GM12878 (cell line): ENCODE measurements around the gene TAS2R38. TPM values are rescaled to one million over a fixed set of nuclear protein-coding genes. Genes with fewer than 3 reads are reported as not detected.

ENCODE experiments used
- ATF2 ChIP-seq: IDR thresholded peaks from 2 replicates; pipeline ENCODE4 v1.6.1; 2012; ENCODE audit warnings: low read length, inconsistent platforms
- MTA2 ChIP-seq: fragments of 450-650 bp; IDR thresholded peaks from 2 replicates; pipeline ENCODE4 v1.6.1; 2016; ENCODE audit warnings: low read depth, mild to moderate bottlenecking, moderate library complexity
- NBN ChIP-seq: fragments of 450-650 bp; IDR thresholded peaks from 2 replicates; pipeline ENCODE4 v1.6.1; 2016
- polyA plus RNA-seq, 11 experiments: library from polyadenylated mRNA; depleted of rRNA in 4 of 11; unstranded in 6 of 11; stranded (reverse) in 5 of 11; fragments of >200 nt; fragmentation: Nextera tagmentation in 4 of 11; fragmentation: Illumina TruSeq in 1 of 11; extraction: Ambion mirVana in 4 of 11; extraction: Trizol in 1 of 11; gene quantifications; 1 replicate in 1 of 11; 2 replicates in 10 of 11; pipeline versions ENCODE4 v1.2.1 to v1.2.3, GENCODE V29; 2011 to 2016; ENCODE audit warnings: inconsistent platforms in 2 of 11, missing spikeins in 2 of 11, low read depth in 1 of 11
- total RNA-seq, 4 experiments: library from RNA; depleted of rRNA in 3 of 4; stranded (reverse); fragments of >200 nt in 3 of 4; fragmentation: Illumina TruSeq in 1 of 4; extraction: Trizol in 1 of 4; gene quantifications; 2 replicates each; pipeline versions ENCODE4 v1.2.1 to v1.2.3, GENCODE V29; 2013 to 2021

Gene TAS2R38
- total and polyA plus RNA-seq, 10 of the 15 experiments (the other 5 are each of a cell fraction or from before 2014, with no cell fraction given) = not detected

GRCh38 chr7:141928146-141928844 is 45.3 kb downstream of the TAS2R38 start (continued):
- TF ChIP-seq ATF2 = no peak
- TF ChIP-seq MTA2 = no peak
- TF ChIP-seq NBN = no peak

Other genes starting within 250 kb of the TAS2R38 start
Only the 7 nearest of the 9 such genes appear.
- gene TAS2R4, start 197.1 kb downstream of the TAS2R38 start, total RNA-seq (2014; rRNA removed) = 0.33 and 0.40 TPM in 2 replicates
- 0.67 and 0.83 TPM in 2 replicates for gene TAS2R4, start 197.1 kb downstream of the TAS2R38 start, total RNA-seq (2014; rRNA removed; fragmentation: Illumina TruSeq; extraction: Trizol)
- gene TAS2R4, start 197.1 kb downstream of the TAS2R38 start, total RNA-seq (2021) = 0.33 and 0.35 TPM in 2 replicates
- gene TAS2R4, start 197.1 kb downstream of the TAS2R38 start, polyA plus RNA-seq (2011; rRNA removed) = 0.90 and 1.7 TPM in 2 replicates
- 0.43 and 0.47 TPM in 2 replicates for gene TAS2R4, start 197.1 kb downstream of the TAS2R38 start, polyA plus RNA-seq (2014; fragmentation: Illumina TruSeq; extraction: Trizol)
- under 1 TPM in 1 of 2 experiments, not detected in 1; 0.04 TPM for gene TAS2R4, start 197.1 kb downstream of the TAS2R38 start, polyA plus RNA-seq (2014; fragmentation: Nextera tagmentation; extraction: Ambion mirVana)
- gene TAS2R4, start 197.1 kb downstream of the TAS2R38 start, polyA plus RNA-seq (2014; rRNA removed) = 0.40 and 0.42 TPM in 2 replicates
- under 1 TPM; 0.13 to 0.19 TPM for gene TAS2R4, start 197.1 kb downstream of the TAS2R38 start, polyA plus RNA-seq (2016; fragmentation: Nextera tagmentation; extraction: Ambion mirVana)
- 0.51 and 1.3 TPM in 2 replicates for gene TAS2R5, start 183.6 kb downstream of the TAS2R38 start, total RNA-seq (2014; rRNA removed)
- gene TAS2R5, start 183.6 kb downstream of the TAS2R38 start, total RNA-seq (2014; rRNA removed; fragmentation: Illumina TruSeq; extraction: Trizol) = 0.31 and 0.46 TPM in 2 replicates
- gene TAS2R5, start 183.6 kb downstream of the TAS2R38 start, total RNA-seq (2021) = 0.44 and 0.45 TPM in 2 replicates
- 1.8 and 2.1 TPM in 2 replicates for gene TAS2R5, start 183.6 kb downstream of the TAS2R38 start, polyA plus RNA-seq (2011; rRNA removed)
- gene TAS2R5, start 183.6 kb downstream of the TAS2R38 start, polyA plus RNA-seq (2014; fragmentation: Illumina TruSeq; extraction: Trizol) = 0.21 and 1.00 TPM in 2 replicates
- under 1 TPM in 1 of 2 experiments, not detected in 1; 0.07 TPM for gene TAS2R5, start 183.6 kb downstream of the TAS2R38 start, polyA plus RNA-seq (2014; fragmentation: Nextera tagmentation; extraction: Ambion mirVana)
- gene TAS2R5, start 183.6 kb downstream of the TAS2R38 start, polyA plus RNA-seq (2014; rRNA removed) = 0.30 and 0.58 TPM in 2 replicates
- gene TAS2R5, start 183.6 kb downstream of the TAS2R38 start, polyA plus RNA-seq (2016; fragmentation: Nextera tagmentation; extraction: Ambion mirVana) = not detected
- not detected in 2 replicates for gene PRSS37, start 132.3 kb downstream of the TAS2R38 start, total RNA-seq (2014; rRNA removed)
- gene PRSS37, start 132.3 kb downstream of the TAS2R38 start, total RNA-seq (2014; rRNA removed; fragmentation: Illumina TruSeq; extraction: Trizol) = not detected in 2 replicates
- gene PRSS37, start 132.3 kb downstream of the TAS2R38 start, total RNA-seq (2021) = not detected in 2 replicates
- gene PRSS37, start 132.3 kb downstream of the TAS2R38 start, polyA plus RNA-seq (2011; rRNA removed) = not detected in 2 replicates
- not detected in 2 replicates for gene PRSS37, start 132.3 kb downstream of the TAS2R38 start, polyA plus RNA-seq (2014; fragmentation: Illumina TruSeq; extraction: Trizol)
- not detected for gene PRSS37, start 132.3 kb downstream of the TAS2R38 start, polyA plus RNA-seq (2014; fragmentation: Nextera tagmentation; extraction: Ambion mirVana)
- not detected in 2 replicates for gene PRSS37, start 132.3 kb downstream of the TAS2R38 start, polyA plus RNA-seq (2014; rRNA removed)
- gene PRSS37, start 132.3 kb downstream of the TAS2R38 start, polyA plus RNA-seq (2016; fragmentation: Nextera tagmentation; extraction: Ambion mirVana) = not detected
- gene OR9A4, start 57.4 kb downstream of the TAS2R38 start, total RNA-seq (2014; rRNA removed) = 0.16 TPM in 1 of 2 replicates, not detected in the other
- gene OR9A4, start 57.4 kb downstream of the TAS2R38 start, total RNA-seq (2014; rRNA removed; fragmentation: Illumina TruSeq; extraction: Trizol) = not detected in 2 replicates
- gene OR9A4, start 57.4 kb downstream of the TAS2R38 start, total RNA-seq (2021) = not detected in 2 replicates
- gene OR9A4, start 57.4 kb downstream of the TAS2R38 start, polyA plus RNA-seq (2011; rRNA removed) = not detected in 2 replicates
- not detected in 2 replicates for gene OR9A4, start 57.4 kb downstream of the TAS2R38 start, polyA plus RNA-seq (2014; fragmentation: Illumina TruSeq; extraction: Trizol)
- gene OR9A4, start 57.4 kb downstream of the TAS2R38 start, polyA plus RNA-seq (2014; fragmentation: Nextera tagmentation; extraction: Ambion mirVana) = not detected
- not detected in 2 replicates for gene OR9A4, start 57.4 kb downstream of the TAS2R38 start, polyA plus RNA-seq (2014; rRNA removed)
- not detected for gene OR9A4, start 57.4 kb downstream of the TAS2R38 start, polyA plus RNA-seq (2016; fragmentation: Nextera tagmentation; extraction: Ambion mirVana)
- gene CLEC5A, start 26.8 kb downstream of the TAS2R38 start, total RNA-seq (2014; rRNA removed) = not detected in 2 replicates
- not detected in 2 replicates for gene CLEC5A, start 26.8 kb downstream of the TAS2R38 start, total RNA-seq (2014; rRNA removed; fragmentation: Illumina TruSeq; extraction: Trizol)
- gene CLEC5A, start 26.8 kb downstream of the TAS2R38 start, total RNA-seq (2021) = not detected in 2 replicates
- not detected in 2 replicates for gene CLEC5A, start 26.8 kb downstream of the TAS2R38 start, polyA plus RNA-seq (2011; rRNA removed)
- not detected in 2 replicates for gene CLEC5A, start 26.8 kb downstream of the TAS2R38 start, polyA plus RNA-seq (2014; fragmentation: Illumina TruSeq; extraction: Trizol)
- gene CLEC5A, start 26.8 kb downstream of the TAS2R38 start, polyA plus RNA-seq (2014; fragmentation: Nextera tagmentation; extraction: Ambion mirVana) = not detected
- not detected in 2 replicates for gene CLEC5A, start 26.8 kb downstream of the TAS2R38 start, polyA plus RNA-seq (2014; rRNA removed)
- gene CLEC5A, start 26.8 kb downstream of the TAS2R38 start, polyA plus RNA-seq (2016; fragmentation: Nextera tagmentation; extraction: Ambion mirVana) = not detected
- gene MGAM, start 22.1 kb upstream of the TAS2R38 start, total RNA-seq (2014; rRNA removed) = under 0.01 and 0.05 TPM in 2 replicates
- gene MGAM, start 22.1 kb upstream of the TAS2R38 start, total RNA-seq (2014; rRNA removed; fragmentation: Illumina TruSeq; extraction: Trizol) = under 0.01 TPM in 1 of 2 replicates, not detected in the other
- gene MGAM, start 22.1 kb upstream of the TAS2R38 start, total RNA-seq (2021) = 0.03 TPM in 1 of 2 replicates, not detected in the other
- gene MGAM, start 22.1 kb upstream of the TAS2R38 start, polyA plus RNA-seq (2011; rRNA removed) = 0.13 and 0.56 TPM in 2 replicates
- gene MGAM, start 22.1 kb upstream of the TAS2R38 start, polyA plus RNA-seq (2014; fragmentation: Illumina TruSeq; extraction: Trizol) = 0.01 and 0.02 TPM in 2 replicates
- gene MGAM, start 22.1 kb upstream of the TAS2R38 start, polyA plus RNA-seq (2014; fragmentation: Nextera tagmentation; extraction: Ambion mirVana) = not detected
- 0.01 and 0.04 TPM in 2 replicates for gene MGAM, start 22.1 kb upstream of the TAS2R38 start, polyA plus RNA-seq (2014; rRNA removed)
- under 1 TPM in 1 of 2 experiments, not detected in 1; 0.03 TPM for gene MGAM, start 22.1 kb upstream of the TAS2R38 start, polyA plus RNA-seq (2016; fragmentation: Nextera tagmentation; extraction: Ambion mirVana)
- gene MGAM2, start 137.9 kb upstream of the TAS2R38 start, total RNA-seq (2014; rRNA removed) = not detected in 2 replicates
- gene MGAM2, start 137.9 kb upstream of the TAS2R38 start, total RNA-seq (2014; rRNA removed; fragmentation: Illumina TruSeq; extraction: Trizol) = not detected in 2 replicates
- gene MGAM2, start 137.9 kb upstream of the TAS2R38 start, total RNA-seq (2021) = 0.03 TPM in 1 of 2 replicates, not detected in the other
- 0.16 and 0.23 TPM in 2 replicates for gene MGAM2, start 137.9 kb upstream of the TAS2R38 start, polyA plus RNA-seq (2011; rRNA removed)
- gene MGAM2, start 137.9 kb upstream of the TAS2R38 start, polyA plus RNA-seq (2014; fragmentation: Illumina TruSeq; extraction: Trizol) = 0.01 TPM in 1 of 2 replicates, not detected in the other
- not detected for gene MGAM2, start 137.9 kb upstream of the TAS2R38 start, polyA plus RNA-seq (2014; fragmentation: Nextera tagmentation; extraction: Ambion mirVana)
- gene MGAM2, start 137.9 kb upstream of the TAS2R38 start, polyA plus RNA-seq (2014; rRNA removed) = not detected in 2 replicates
- gene MGAM2, start 137.9 kb upstream of the TAS2R38 start, polyA plus RNA-seq (2016; fragmentation: Nextera tagmentation; extraction: Ambion mirVana) = under 1 TPM in 1 of 2 experiments, not detected in 1; 0.03 TPM